Activated T-helper 2 cell treated with anti-CD3 and anti-CD28 coated beads, Interferon-gamma antibody, Interleukin-2, Interleukin-4, amounts not matched to agents 10 μg/mL and 5 μg/mL and 100 μg/mL, durations not matched to agents 14 hours and 24 hours and 36 hours (primary cell): ENCODE data around the gene TAF6L. TPM values are rescaled to one million over a fixed set of nuclear protein-coding genes. Genes with fewer than 3 reads are reported as not detected.
A peak's percentile ranks its signal among the peaks of the same experiment; 100 is the strongest.

Experiments used
- DNase-seq: peaks from one replicate; pipeline ENCODE4 v3.0.0; 2021; ENCODE audit warnings: low spot score
- H3K27ac Mint-ChIP-seq: one replicate; pipeline ENCODE4 v1.8.0; 2021; ENCODE audit warnings: mixed read lengths
- H3K27me3 Mint-ChIP-seq: one replicate; pipeline ENCODE4 v1.8.0; 2021; ENCODE audit warnings: low read depth, mixed read lengths
- H3K36me3 Mint-ChIP-seq: one replicate; pipeline ENCODE4 v1.8.0; 2021; ENCODE audit warnings: low read depth, mixed read lengths
- H3K4me1 Mint-ChIP-seq: one replicate; pipeline ENCODE4 v1.8.0; 2021; ENCODE audit warnings: low read depth, mixed read lengths
- H3K4me3 Mint-ChIP-seq: one replicate; pipeline ENCODE4 v1.8.0; 2021; ENCODE audit warnings: low read depth, mild to moderate bottlenecking, moderate library complexity, mixed read lengths
- H3K9me3 Mint-ChIP-seq: one replicate; pipeline ENCODE4 v1.8.0; 2021; ENCODE audit warnings: mixed read lengths
- intact Hi-C: fragments of 100-400 bp; cut with micrococcal nuclease; formaldehyde crosslinking; loops from one replicate; pipeline ENCODE4 v1.15.1; 2023
- total RNA-seq: library from RNA; stranded (reverse); gene quantifications from 2 replicates; pipeline ENCODE4 v1.2.3, GENCODE V29; 2022

Gene TAF6L
- total RNA-seq, 1 donor from 2014 or later, result 17.6 TPM

GRCh38 chr11:62796281-62796680 lies 25.1 kb downstream of the TAF6L start:
- DNase-seq, result no peak
- H3K27me3 Mint-ChIP-seq, result no peaks in the 10 kb centered on the region
- intact Hi-C loops, result no loop called here
- H3K36me3 Mint-ChIP-seq, result peaks cover 85% of the 10 kb centered on the region
- H3K4me3 Mint-ChIP-seq, result no peak overlapping the region
- peaks cover 14% of the 10 kb centered on the region for H3K4me1 Mint-ChIP-seq
- H3K9me3 Mint-ChIP-seq, result no peaks in the 10 kb centered on the region
- no peak overlapping the region for H3K27ac Mint-ChIP-seq

DNA sequence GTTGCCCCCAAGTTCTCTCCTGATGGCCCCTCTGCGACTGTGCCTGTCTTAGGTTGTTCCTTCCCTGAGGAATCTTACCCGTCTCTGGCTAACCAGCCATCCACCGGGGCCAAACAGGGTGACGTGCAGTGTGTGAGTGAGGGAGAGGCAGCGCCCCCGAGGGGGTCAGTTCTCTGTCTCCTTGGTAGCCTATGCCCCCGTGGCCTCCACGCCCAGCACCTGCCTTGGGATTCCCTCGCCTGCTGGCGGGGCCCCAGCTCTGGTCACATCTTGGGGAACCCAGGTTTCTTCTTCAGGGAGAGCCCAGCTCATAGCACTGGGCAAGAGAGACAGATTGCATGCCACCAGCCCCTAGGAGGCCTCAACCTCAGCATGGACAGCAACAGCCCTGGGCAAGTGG lies 28.3 kb downstream of the TAF6L start:
- intact Hi-C loops, result no loop called here
- no peak for DNase-seq
- Mint-ChIP-seq H3K36me3 (peaks cover 93% of the 10 kb centered on the region), H3K4me3 (no peak overlapping the region), H3K27ac (no peak overlapping the region), H3K9me3 (no peaks in the 10 kb centered on the region), H3K27me3 (no peaks in the 10 kb centered on the region), H3K4me1 (peaks cover 23% of the 10 kb centered on the region)

DNA sequence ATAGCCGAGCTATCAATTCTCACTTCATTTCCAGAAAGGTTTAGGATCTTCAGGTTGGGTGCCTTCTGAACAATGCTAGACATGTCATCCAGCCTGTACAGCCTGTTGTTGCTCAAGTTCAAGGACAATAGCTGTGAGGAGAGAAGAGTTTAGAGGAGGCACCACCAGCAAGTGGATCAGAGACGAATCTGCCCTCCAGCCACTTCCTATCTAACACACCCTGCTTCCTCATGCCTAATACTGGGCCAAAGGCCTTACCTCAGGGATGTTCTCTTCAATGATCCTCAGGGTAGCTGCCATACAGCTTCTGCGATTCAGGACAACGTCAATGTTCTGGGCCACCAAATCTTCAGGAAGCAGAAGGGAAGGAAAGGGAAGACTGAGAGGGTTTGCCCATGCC lies 29.9 kb downstream of the TAF6L start:
- no peak overlapping the region for H3K4me3 Mint-ChIP-seq
- peaks cover 25% of the 10 kb centered on the region for H3K4me1 Mint-ChIP-seq
- peaks cover 81% of the 10 kb centered on the region for H3K36me3 Mint-ChIP-seq

GRCh38 chr11:62804310-62805075 lies 33.3 kb downstream of the TAF6L start:
- H3K4me3 Mint-ChIP-seq, result peak overlapping the region; percentile 98
- intact Hi-C loops, result loop anchor here (1.0 to 2.0 kb wide), 5 partner anchors 12 to 50 kb away; partner anchors contain the start of genes TMEM179B, TMEM223, WDR74 and ZBTB3
- peaks cover 60% of the 10 kb centered on the region for H3K36me3 Mint-ChIP-seq
- DNase-seq, result no peak
- peaks cover 31% of the 10 kb centered on the region for H3K4me1 Mint-ChIP-seq
- peak overlapping the region; percentile 94 for H3K27ac Mint-ChIP-seq
- no peaks in the 10 kb centered on the region for H3K27me3 Mint-ChIP-seq
- H3K9me3 Mint-ChIP-seq, result no peaks in the 10 kb centered on the region

More for the DNA sequence above, 29.9 kb downstream of the TAF6L start:
- no peak for DNase-seq
- Mint-ChIP-seq H3K27me3 (no peaks in the 10 kb centered on the region), H3K27ac (no peak overlapping the region), H3K9me3 (no peaks in the 10 kb centered on the region)
- intact Hi-C loops, result no loop called here

- Mint-ChIP-seq H3K9me3 (no peaks in the 10 kb centered on the region), H3K4me1 (peaks cover 30% of the 10 kb centered on the region), H3K27me3 (no peaks in the 10 kb centered on the region), H3K36me3 (peaks cover 53% of the 10 kb centered on the region), H3K27ac (peak within 1 kb of the TSS; percentile 94), H3K4me3 (peak within 1 kb of the TSS; percentile 98)
- intact Hi-C loops, result loop anchor here (1.0 to 2.0 kb wide), 5 partner anchors 13 to 50 kb away; partner anchors contain the start of genes TMEM179B, TMEM223, WDR74 and ZBTB3
- peak; percentile 95 for DNase-seq
These were observed 34.1 kb downstream of the TAF6L start, which contains the start of gene NXF1 for GRCh38 chr11:62805076-62805892. Gene NXF1, minus strand, starts transcription at chr11:62805440. Its CDS starts 84 bp downstream, at chr11:62805356.

DNA sequence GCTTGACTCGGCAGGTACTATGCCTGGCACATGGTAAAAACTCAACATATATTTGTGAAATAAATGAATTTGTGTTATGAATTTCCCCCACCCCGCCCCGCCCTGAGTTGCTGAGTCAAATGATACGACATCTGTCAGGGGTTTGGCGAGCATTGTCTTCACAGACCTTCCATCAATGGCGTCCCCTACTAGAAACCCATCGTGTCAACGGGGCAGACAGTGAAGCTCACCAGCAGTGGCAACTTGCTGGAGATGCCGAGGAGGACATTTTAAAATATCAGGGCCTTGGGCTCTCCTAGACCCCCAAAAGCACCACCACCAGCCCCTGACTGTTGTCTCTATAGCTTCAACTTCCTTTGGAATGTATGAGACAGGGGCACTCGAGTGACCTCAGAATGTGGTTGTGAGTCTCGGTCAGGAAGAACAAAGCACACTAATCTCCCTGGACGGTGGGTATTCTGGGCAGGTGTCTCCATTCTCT lies 34.8 kb downstream of the TAF6L start:
- peaks cover 48% of the 10 kb centered on the region for H3K36me3 Mint-ChIP-seq
- peaks cover 30% of the 10 kb centered on the region for H3K4me1 Mint-ChIP-seq
- peak overlapping the region; percentile 89 for H3K27ac Mint-ChIP-seq
- peak overlapping the region; percentile 98 for H3K4me3 Mint-ChIP-seq
- no peak for DNase-seq
- intact Hi-C loops, result loop anchor here (1.0 to 2.0 kb wide), 5 partner anchors 14 to 51 kb away; partner anchors contain the start of genes TMEM179B, TMEM223, WDR74 and ZBTB3
- no peaks in the 10 kb centered on the region for H3K9me3 Mint-ChIP-seq
- H3K27me3 Mint-ChIP-seq, result no peaks in the 10 kb centered on the region

- no peaks in the 10 kb centered on the region for H3K9me3 Mint-ChIP-seq
- no peak for DNase-seq
- intact Hi-C loops, result no loop called here
- H3K27ac Mint-ChIP-seq, result no peak overlapping the region
- no peaks in the 10 kb centered on the region for H3K27me3 Mint-ChIP-seq
- H3K4me3 Mint-ChIP-seq, result peak overlapping the region; percentile 98
- peaks cover 42% of the 10 kb centered on the region for H3K36me3 Mint-ChIP-seq
- H3K4me1 Mint-ChIP-seq, result peaks cover 27% of the 10 kb centered on the region
These were observed 35.5 kb downstream of the TAF6L start for GRCh38 chr11:62806611-62807121.

- DNase-seq, result no peak
- Mint-ChIP-seq H3K4me3 (no peak overlapping the region), H3K27ac (no peak overlapping the region), H3K9me3 (no peaks in the 10 kb centered on the region), H3K4me1 (peaks cover 8% of the 10 kb centered on the region), H3K27me3 (no peaks in the 10 kb centered on the region), H3K36me3 (peaks cover 16% of the 10 kb centered on the region)
- intact Hi-C loops, result no loop called here
These were observed 39.6 kb downstream of the TAF6L start for GRCh38 chr11:62810748-62811147.

DNA sequence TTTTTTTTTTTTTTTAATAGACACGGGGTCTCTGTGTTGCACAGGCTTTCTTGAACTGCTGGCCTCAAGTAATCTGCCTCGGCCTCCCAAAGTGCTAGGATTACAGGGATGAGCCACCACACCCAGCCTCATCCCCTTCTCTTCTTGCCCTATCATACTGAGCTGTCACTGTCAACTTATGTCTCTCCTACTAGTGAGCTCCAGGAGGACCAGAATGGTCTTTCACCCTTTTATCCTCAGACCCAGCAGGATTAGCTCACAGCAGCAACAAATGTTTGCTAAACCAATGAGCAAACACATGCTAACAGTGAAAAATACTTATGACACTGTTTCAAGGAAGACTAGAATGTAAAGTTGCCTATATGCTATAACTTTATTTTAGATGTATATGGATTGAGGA lies 40.5 kb downstream of the TAF6L start:
- DNase-seq, result no peak
- H3K9me3 Mint-ChIP-seq, result no peaks in the 10 kb centered on the region
- H3K27ac Mint-ChIP-seq, result no peak overlapping the region
- H3K4me3 Mint-ChIP-seq, result no peak overlapping the region
- peaks cover 13% of the 10 kb centered on the region for H3K36me3 Mint-ChIP-seq
- H3K4me1 Mint-ChIP-seq, result peaks cover 1% of the 10 kb centered on the region
- H3K27me3 Mint-ChIP-seq, result no peaks in the 10 kb centered on the region
- intact Hi-C loops, result no loop called here

DNA sequence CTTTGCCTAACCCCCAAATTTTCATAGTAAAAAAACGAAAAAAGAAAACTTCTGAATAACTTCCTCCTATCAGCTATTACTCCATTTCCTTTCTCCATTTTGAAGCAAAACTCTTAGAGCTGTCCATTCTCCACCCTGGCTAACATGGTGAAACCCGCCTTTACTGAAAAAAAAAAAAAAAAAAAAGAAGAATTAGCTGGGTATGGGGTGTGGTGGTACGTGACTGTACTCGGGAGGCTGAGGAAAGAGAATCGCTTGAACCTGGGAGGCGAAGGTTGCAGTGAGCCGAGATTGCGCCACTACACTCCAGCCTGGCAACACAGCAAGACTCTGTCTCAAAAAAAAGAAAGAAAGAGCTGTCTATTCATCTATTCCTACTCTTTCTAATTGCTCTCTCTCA lies 45.4 kb downstream of the TAF6L start:
- Mint-ChIP-seq H3K36me3 (peaks cover 27% of the 10 kb centered on the region), H3K27me3 (no peaks in the 10 kb centered on the region), H3K4me1 (no peaks in the 10 kb centered on the region), H3K27ac (no peak overlapping the region), H3K9me3 (no peaks in the 10 kb centered on the region), H3K4me3 (no peak overlapping the region)
- DNase-seq, result no peak
- intact Hi-C loops, result no loop called here

- intact Hi-C loops, result no loop called here
- no peak for DNase-seq
These were observed 45.9 kb downstream of the TAF6L start for GRCh38 chr11:62817129-62817528.

DNA sequence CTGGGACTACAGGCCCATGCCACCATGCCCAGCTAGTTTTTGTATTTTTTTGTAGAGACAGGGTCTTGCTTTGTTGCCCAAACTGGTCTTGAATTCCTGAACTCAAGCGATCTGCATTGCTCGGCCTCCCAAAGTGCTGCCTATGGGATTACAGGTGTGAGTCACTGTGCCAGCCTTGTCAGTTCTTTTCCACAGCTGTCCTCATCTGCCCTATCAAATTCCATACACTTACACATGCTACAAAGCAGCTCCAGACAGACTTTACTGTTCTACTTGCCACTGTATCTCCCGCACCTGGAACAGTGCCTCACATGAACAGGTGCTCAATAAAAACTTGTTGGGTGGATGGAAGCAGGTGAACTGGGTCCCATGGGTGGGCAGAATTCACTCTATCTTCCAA lies 52.5 kb downstream of the TAF6L start:
- Mint-ChIP-seq H3K9me3 (no peaks in the 10 kb centered on the region), H3K4me1 (peaks cover 2% of the 10 kb centered on the region), H3K4me3 (no peak overlapping the region), H3K27me3 (no peaks in the 10 kb centered on the region), H3K27ac (no peak overlapping the region), H3K36me3 (peaks cover 57% of the 10 kb centered on the region)
- no peak for DNase-seq
- intact Hi-C loops, result no loop called here

More at GRCh38 chr11:62817129-62817528, 45.9 kb downstream of the TAF6L start:
- Mint-ChIP-seq H3K27ac (no peak overlapping the region), H3K4me1 (no peaks in the 10 kb centered on the region), H3K27me3 (no peaks in the 10 kb centered on the region), H3K4me3 (no peak overlapping the region), H3K36me3 (peaks cover 27% of the 10 kb centered on the region), H3K9me3 (no peaks in the 10 kb centered on the region)
